ENCODE data around the gene BCL2L11.

BCL2L11 gene

GRCh38 chr2:111143107-111143842, 22.6 kb downstream of the BCL2L11 start:
- DNase-seq (ENCODE audit: low spot score) = peak; percentile 11

DNA sequence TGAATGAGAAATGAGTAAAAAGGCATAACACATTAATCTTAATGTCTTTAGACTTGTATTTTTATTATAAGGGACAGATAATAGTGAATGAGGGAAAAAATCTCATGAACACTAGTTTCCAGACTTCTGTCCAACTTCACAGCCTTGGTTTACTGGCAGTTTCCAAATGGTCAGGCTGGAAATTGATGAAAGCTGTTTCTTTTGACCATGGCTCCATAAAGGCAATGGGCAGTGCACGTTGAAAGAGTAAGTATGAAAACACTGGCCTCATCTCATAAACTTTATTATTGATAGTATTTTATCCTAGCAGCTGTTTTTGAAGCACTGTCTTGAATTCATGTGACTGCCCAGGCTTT, 23.1 kb downstream of the BCL2L11 start:
- no peak for DNase-seq (ENCODE audit: low spot score)

GRCh38 chr2:111145103-111145760, 24.5 kb downstream of the BCL2L11 start:
- DNase-seq (ENCODE audit: low spot score) = no peak

GRCh38 chr2:111145951-111146350, 25.2 kb downstream of the BCL2L11 start:
- DNase-seq (ENCODE audit: low spot score) = no peak

DNA sequence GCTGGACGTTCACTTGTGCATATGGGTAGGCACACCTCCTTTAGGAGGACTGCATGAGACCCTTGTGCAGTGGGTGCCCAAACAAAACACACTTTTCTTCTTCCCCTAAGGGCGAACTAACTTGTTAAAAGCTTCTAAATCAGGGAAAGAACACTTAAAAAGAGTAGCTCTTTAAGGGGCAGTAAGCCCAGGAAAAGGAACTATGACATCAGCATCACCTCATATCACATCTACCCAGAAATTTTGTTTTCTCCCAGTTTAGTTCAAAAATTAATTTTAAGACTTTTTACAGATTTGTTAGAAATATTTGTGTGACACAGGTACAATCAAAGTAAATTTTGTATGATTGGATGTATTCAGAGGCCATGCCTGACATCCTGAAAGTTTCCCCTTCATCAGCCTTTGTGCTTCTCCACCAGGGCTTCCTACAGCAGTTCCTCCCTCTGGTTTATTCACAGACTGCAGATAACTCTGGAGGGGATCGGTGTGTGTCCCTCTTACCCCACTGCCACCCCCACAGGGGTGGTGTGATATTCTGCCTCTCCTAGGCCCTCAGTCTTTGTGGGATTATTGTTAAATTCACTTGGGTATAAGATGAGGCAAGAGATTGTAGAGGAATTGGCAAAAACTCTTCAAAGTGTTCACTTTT, 27.6 kb downstream of the BCL2L11 start:
- DNase-seq (ENCODE audit: low spot score) = no peak

- DNase-seq (ENCODE audit: low spot score) = no peak
Observed at GRCh38 chr2:111148925-111149324, 28.2 kb downstream of the BCL2L11 start.

DNA sequence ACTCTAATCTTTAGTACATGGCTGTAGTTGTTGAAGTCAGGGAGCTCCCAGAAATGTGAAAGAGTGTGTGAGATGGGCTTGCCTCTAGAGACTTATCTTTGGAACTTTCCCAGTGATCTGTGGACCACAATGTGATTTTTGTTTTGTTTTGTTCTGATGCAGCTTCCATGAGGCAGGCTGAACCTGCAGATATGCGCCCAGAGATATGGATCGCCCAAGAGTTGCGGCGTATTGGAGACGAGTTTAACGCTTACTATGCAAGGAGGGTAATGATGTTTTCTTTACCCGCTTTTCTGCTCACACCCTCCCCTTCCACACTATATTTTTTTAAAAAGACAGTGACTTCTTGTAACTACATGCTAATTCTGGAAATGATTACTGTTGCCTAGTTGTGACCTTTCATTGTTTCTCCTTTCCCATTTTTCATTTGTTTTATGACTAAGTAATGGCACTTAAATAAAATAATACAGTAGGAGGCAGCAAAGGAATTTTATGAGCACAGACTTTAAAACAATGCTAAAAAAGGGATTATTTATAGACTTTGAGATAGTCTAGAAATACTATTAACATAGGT, 29.3 kb downstream of the BCL2L11 start:
- no peak for DNase-seq (ENCODE audit: low spot score)

GRCh38 chr2:111154758-111155157, 34.0 kb downstream of the BCL2L11 start:
- DNase-seq (ENCODE audit: low spot score) = no peak

- DNase-seq (ENCODE audit: low spot score) = no peak
Observed at GRCh38 chr2:111155610-111156009, 34.9 kb downstream of the BCL2L11 start.

- no peak for DNase-seq (ENCODE audit: low spot score)
Observed at GRCh38 chr2:111156529-111156928, 35.8 kb downstream of the BCL2L11 start.

DNA sequence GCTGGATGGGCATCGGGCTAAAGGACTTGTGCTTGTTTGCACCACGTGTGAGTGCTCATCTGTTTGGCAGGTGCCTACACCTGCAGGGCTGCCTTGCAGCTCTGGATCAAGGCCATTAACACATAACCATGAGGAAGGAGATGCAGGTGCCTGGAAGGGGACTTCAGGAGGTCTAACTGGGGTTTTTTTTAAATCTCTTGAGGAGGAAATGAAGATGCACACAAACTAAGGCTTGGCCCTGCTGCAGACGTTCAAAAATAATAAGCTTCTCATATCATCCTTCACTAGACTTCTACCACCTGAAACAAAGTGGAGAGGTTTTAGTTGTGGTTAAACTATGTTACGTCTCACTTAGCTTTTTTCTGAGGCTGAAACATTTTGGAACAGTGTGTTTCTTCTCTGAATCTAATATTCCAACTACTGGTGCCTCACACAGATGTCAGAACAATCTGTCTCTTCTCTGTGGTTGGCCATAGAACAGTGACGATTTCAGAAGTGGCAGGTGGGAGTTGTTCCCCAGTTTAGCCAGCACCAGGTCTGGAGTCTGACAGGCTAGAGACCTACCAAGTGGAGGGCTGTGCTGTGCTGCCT, 36.5 kb downstream of the BCL2L11 start:
- no peak for DNase-seq (ENCODE audit: low spot score)

DNA sequence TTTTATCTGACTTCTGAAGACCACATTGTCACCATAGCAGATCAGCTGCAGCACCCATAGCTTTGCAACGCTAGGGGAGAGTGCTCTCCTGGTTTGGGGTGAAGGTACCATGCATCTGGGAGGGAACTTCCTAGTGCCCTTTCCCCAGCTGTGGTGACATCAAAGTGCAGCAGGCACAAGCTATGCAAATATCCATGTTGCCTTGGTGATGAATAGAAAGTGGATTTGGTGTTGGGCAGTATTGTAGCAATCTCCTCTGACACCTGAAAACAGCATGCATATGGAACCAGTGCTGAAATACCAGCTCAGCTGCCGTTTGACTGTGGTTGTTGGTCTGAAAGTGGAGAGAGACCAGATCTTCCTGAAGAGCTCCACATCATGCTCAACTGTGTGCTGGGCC, 37.1 kb downstream of the BCL2L11 start:
- DNase-seq (ENCODE audit: low spot score) = no peak

- DNase-seq (ENCODE audit: low spot score) = no peak
Observed at GRCh38 chr2:111159641-111160040, 38.9 kb downstream of the BCL2L11 start.

- DNase-seq (ENCODE audit: low spot score) = peak; percentile 91
Observed at GRCh38 chr2:111160758-111161157, 40.0 kb downstream of the BCL2L11 start.

- no peak for DNase-seq (ENCODE audit: low spot score)
Observed at GRCh38 chr2:111161971-111162370, 41.3 kb downstream of the BCL2L11 start.

GRCh38 chr2:111162718-111163331, 42.1 kb downstream of the BCL2L11 start:
- no peak for DNase-seq (ENCODE audit: low spot score)

GRCh38 chr2:111164078-111164477, 43.4 kb downstream of the BCL2L11 start:
- no peak for DNase-seq (ENCODE audit: low spot score)

DNA sequence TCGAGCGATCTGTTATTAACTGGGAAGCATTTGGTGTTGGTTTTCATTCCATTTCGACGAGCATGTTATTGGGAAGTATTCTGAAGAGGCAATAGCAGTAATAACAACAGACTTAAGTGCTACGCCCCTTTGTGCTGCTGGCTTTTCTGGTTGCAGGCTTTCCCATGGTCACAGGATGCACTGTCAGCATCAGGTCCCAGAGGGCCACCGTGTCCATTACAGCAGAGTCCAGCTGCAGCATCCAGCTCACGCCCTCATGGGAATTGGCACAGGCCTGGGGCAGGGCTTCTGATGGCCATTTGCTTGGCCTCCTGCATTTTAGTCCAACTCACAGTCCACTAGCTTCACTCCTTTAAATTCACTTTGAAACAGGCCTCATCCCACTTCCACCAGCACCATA, 44.4 kb downstream of the BCL2L11 start:
- no peak for DNase-seq (ENCODE audit: low spot score)

DNA sequence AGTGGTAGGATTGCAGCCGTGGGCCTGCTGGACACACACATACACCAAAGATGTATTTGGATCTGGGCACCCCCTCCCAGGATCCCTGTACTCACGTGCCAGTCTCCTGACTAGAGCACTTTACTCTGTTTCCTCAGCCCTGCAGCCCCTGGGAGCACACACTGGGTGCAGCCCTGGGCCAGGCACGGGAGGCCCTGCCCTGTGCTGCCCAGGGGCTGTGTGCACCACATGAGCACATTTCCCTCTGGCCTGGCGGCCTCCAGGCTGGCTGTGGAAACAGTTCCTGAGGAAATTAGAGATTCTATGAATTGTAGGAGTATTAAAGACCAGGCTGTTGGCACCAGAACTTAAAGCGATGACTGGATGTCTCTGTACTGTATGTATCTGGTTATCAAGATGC, 45.4 kb downstream of the BCL2L11 start:
- no peak for DNase-seq (ENCODE audit: low spot score)

DNA sequence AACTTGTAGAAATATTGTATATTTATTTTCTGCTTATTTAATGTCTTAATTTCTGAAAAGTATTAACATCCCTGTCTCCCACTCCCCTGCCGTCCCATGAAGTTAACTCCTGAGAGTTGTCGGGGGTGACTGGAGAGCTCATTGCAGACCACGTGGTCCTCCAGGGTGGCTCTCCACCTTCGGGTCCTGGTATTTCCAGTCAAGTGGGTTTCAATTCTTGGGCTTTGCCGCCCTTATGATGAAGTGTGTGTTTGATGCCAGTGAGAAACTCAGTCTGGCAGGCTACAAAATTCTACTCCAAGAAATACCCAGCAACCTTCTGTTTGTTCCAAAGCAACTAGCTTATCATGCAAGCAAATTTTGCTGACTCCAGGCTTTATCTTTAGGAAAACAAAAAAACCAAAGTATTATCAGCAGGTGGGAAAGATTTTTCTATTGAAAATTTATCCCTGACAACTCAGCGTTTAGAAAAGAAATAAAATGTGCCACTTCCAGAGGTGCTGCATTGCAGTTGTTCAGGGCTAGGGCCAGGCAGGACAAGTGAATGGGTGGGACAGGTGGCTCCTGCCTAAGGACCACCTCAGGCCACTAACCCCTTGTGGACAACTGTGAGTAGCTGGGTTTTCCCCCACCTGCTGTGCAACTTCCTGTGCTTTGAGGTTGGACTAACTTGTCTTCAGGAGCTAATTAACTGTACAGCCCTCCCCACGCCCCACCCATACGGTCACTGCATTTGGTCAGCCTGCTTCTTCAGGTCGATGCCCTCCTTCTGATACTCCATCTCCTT, 46.6 kb downstream of the BCL2L11 start:
- no peak for DNase-seq (ENCODE audit: low spot score)

GRCh38 chr2:111167863-111168162, 47.1 kb downstream of the BCL2L11 start:
- DNase-seq (ENCODE audit: low spot score) = no peak

All from AG08395 (cell line).